K562 (cell line): ENCODE measurements around the gene SNX27. TPM values are rescaled to one million over a fixed set of nuclear protein-coding genes. Genes with fewer than 3 reads are reported as not detected.

Source experiments
- CHD7 ChIP-seq: fragments of 200-600 bp; sonication (generic); IDR thresholded peaks from one replicate; pipeline ENCODE4 v1.6.1; 2012; ENCODE audit warnings: mild to moderate bottlenecking, low read depth, low read length, inconsistent platforms
- EP300 ChIP-seq: IDR thresholded peaks from 2 replicates; pipeline ENCODE4 v1.6.1; 2012; ENCODE audit warnings: low read length, improper control_type of control experiment
- PHB2 ChIP-seq: fragments of 450-650 bp; IDR thresholded peaks from 2 replicates; pipeline ENCODE4 v1.6.1; 2017; ENCODE audit warnings: low read depth
- ZBTB40 ChIP-seq, 2 experiments: fragments of 450-650 bp in 1 of 2; sonication (generic) in 1 of 2; formaldehyde crosslinking in 1 of 2; IDR thresholded peaks; 2 replicates each; pipeline versions ENCODE4 v1.7.1 to v1.9.0; 2016 to 2022; ENCODE audit warnings: inconsistent platforms in 1 of 2, mild to moderate bottlenecking in 1 of 2, missing genetic modification reagents in 1 of 2
- polyA plus RNA-seq, 8 experiments: library from polyadenylated mRNA; depleted of rRNA in 4 of 8; stranded (reverse) in 5 of 8; unstranded in 3 of 8; fragments of >200 nt; fragmentation: Nextera tagmentation in 2 of 8; fragmentation: Illumina TruSeq in 1 of 8; extraction: Ambion mirVana in 2 of 8; extraction: Trizol in 1 of 8; gene quantifications; 2 replicates each; pipeline versions ENCODE4 v1.2.1 to v1.2.3, GENCODE V29; 2011 to 2014; ENCODE audit warnings: inconsistent platforms in 1 of 8, missing spikeins in 1 of 8
- total RNA-seq, 7 experiments: library from RNA; depleted of rRNA in 6 of 7; stranded (reverse); fragments of >200 nt in 6 of 7; fragmentation: Illumina TruSeq in 2 of 7; extraction: Trizol in 2 of 7; gene quantifications; 2 replicates each; pipeline versions ENCODE4 v1.2.1 to v1.2.3, GENCODE V29; 2011 to 2021; ENCODE audit warnings: low replicate concordance in 1 of 7

Gene SNX27
- total and polyA plus RNA-seq, 9 of the 15 experiments (the other 6 are each of a cell fraction or from before 2014, with no cell fraction given) = 4.5 to 18.7 (median 10.1) TPM

GRCh38 chr1:151714820-151715725 is 103.2 kb downstream of the SNX27 start (continued):
- TF ChIP-seq CHD7 = no peak
- peak; percentile 84 for TF ChIP-seq PHB2
- peak; percentile 58 for TF ChIP-seq EP300
- TF ChIP-seq ZBTB40 (IDR thresholded peaks at IDR 0.05) = no peak
- TF ChIP-seq ZBTB40 (CRISPR knock-in tag; IDR thresholded peaks at IDR 0.05) = no peak
